H1 (cell line): ENCODE results near the gene MTG1. TPM values are rescaled to one million over a fixed set of nuclear protein-coding genes. Genes with fewer than 3 reads are reported as not detected.

Experiments used
- SAP30 ChIP-seq: fragments of 300-600 bp; sonication (generic); IDR thresholded peaks from 2 replicates; pipeline ENCODE4 v1.7.1; 2012; ENCODE audit warnings: low read length, moderate library complexity, mild to moderate bottlenecking, inconsistent platforms; ENCODE audit not compliant: insufficient read depth, insufficient replicate concordance
- polyA plus RNA-seq, 7 experiments: library from polyadenylated mRNA; depleted of rRNA in 3 of 7; stranded (reverse) in 5 of 7; unstranded in 2 of 7; fragments of >200 nt in 5 of 7; fragments of 200-250 nt in 2 of 7; gene quantifications; 1 replicate in 5 of 7; 2 replicates in 1 of 7; 4 replicates in 1 of 7; pipeline versions ENCODE4 v1.2.1 to v1.2.3, GENCODE V29; 2011 to 2013; ENCODE audit warnings: missing spikeins in 2 of 7, mixed read lengths in 2 of 7
- total RNA-seq: library from RNA; stranded (reverse); fragmentation: NEBNext Ultra II Directional; extraction: Animal tissue kit (Norgen Biotek cat#: 25700); gene quantifications from 2 replicates; pipeline ENCODE4 v1.2.1, GENCODE V29; 2021

MTG1 gene
- total and polyA plus RNA-seq, 2 of the 8 experiments (the other 6 are each of a cell fraction or from before 2014, with no cell fraction given) = 56.6 to 81.6 TPM

GRCh38 chr10:133358925-133359310 is 35.0 kb upstream of the MTG1 start (continued):
- no peak for TF ChIP-seq SAP30
